HG03108 (cell line): ENCODE measurements around the gene NPC1.
"Not testable (repeated sequence)": the region's sequence is repeated elsewhere in the genome, so short reads cannot be mapped to it uniquely, and the experiment has no call there.

ENCODE experiments used
- ATAC-seq: cut with Tn5 transposase; IDR thresholded peaks from one replicate; pipeline ENCODE4 v1.9.1; 2021; ENCODE audit warnings: moderate library complexity; ENCODE audit not compliant: unreplicated experiment

NPC1 gene

GRCh38 chr18:23586249-23587196, at the start of gene NPC1:
NPC1 (minus strand) TSS chr18:23586506; CDS start chr18:23586343, 163 bp downstream.
- peak; percentile 92 for ATAC-seq

DNA sequence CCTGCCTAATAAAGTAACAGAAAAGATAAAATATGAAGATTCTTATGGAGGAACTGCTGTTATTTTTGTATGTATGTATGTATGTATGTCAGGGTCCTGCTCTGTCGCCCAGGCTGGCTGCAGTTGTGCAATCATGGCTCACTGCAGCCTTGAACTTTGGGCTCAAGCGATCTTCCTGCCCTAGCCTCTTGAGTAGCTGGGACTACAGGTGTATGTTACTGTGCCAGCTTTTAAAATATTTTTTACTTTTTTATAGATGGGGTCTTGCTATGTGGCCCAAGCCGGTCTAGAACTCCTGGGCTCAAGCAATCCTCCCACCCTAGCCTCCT, 49.7 kb upstream of the NPC1 start:
- no peak for ATAC-seq

- no peak for ATAC-seq
These were observed 49.2 kb upstream of the NPC1 start for GRCh38 chr18:23635283-23636070.

DNA sequence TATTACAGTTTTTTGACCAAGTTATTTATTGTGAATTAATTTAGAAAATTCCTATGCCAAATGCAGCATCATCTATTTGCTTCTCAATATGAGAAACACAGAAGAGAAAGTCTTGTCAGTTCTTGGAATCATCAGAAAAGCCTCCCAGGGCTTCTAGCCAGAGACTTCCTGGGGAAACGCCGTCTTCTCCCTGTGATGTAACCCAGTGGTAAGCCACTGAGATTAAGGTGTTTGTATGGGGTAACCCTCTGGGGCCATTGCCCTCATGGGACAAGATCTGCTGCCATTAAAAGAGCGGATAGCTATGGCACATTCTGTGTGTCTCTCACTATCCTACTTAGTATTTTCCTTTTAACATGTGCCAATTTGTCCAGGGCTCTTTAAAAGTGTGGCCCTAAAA, 48.4 kb upstream of the NPC1 start:
- ATAC-seq, result no peak

DNA sequence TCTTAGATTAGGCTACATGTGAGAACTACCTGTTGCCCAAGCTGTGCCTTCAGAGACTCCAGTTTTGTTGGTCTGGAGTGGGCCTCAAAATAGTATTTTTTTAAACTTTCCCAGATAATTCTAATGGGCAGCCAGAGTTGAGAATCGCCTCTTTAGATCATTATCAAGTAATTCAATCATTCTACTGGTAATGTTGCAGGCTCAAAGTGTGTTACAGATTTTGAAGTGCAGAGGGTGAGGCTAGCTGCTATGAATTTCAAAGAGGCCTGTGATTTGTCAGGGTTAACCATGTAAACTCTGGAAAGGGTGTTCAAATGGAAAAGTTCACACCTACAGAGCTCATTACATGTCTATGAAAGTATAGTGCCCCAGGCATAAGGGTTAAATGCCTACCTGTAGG, 46.3 kb upstream of the NPC1 start:
- no peak for ATAC-seq

- ATAC-seq, result no peak
These were observed 45.4 kb upstream of the NPC1 start for GRCh38 chr18:23631746-23632145.

DNA sequence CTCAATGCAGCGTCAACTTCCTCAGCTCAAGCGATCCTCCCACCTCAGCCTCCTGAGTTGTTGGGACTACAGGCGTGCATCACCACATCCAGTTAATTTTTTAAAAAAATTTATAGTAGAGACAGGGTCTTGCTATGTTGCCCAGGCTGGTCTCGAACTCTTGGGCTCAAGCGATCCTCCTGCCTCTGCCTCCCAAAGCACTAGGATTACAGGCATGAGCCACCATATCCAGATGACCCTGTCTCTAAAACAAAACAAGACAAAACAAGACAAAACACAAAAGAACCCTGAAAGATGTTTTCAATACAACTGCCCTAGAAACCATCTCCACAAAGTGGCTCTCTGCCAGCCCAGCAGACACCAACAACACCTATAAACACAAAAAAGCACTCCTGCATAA, 45.0 kb upstream of the NPC1 start:
- no peak for ATAC-seq

- ATAC-seq, result peak; percentile 96
These were observed 43.2 kb upstream of the NPC1 start for GRCh38 chr18:23629444-23629946.

GRCh38 chr18:23627970-23628369, 41.7 kb upstream of the NPC1 start:
- ATAC-seq, result no peak

GRCh38 chr18:23627321-23627720, 41.0 kb upstream of the NPC1 start:
- ATAC-seq, result no peak

- ATAC-seq, result no peak
These were observed 40.4 kb upstream of the NPC1 start for GRCh38 chr18:23626451-23627279.

DNA sequence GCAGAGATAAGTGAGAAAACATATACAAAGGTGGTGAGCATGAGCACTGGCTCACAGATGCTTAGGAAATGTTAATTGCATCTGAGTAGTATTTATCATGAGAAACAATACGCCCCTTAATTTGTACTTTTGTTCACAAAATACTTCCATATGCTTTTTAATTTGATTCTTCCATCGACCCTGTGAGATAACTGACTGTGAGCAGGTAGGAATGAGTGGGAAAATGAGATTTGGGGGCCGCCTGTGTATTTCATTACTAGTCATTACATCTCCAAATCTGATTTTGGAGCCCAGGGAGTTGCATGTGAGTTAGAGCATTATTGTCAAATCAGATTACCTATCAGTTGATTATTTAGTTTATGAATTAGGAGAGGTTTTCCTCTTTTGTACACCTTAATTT, 36.7 kb upstream of the NPC1 start:
- ATAC-seq, result no peak

GRCh38 chr18:23619388-23619881, 33.1 kb upstream of the NPC1 start:
- ATAC-seq, result peak; percentile 1

DNA sequence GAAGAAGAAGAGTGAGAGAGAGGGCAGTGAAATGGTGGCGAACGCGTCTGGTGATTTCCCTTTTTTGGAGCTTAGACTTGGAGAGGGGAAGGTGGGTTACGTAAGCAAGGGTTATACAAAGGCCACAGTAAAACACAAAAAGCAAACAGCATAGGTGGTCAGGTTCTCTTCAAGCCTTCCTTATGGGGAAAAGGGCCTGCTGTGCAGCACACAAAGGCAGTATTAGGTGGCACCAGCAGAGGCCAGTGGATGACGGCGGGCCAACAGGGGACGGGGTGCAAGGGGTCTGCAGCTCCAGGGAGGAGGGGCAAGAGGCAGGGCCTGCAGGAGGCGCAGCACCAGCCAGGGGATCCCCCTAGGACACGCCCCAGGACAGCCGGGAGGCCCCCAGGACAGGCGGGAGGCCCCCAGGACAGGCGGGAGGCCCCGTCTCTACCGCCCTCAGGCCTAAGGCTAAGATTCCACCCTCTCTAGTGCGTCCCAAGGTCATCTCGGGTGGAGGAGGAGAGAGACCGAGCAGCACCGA, 32.6 kb upstream of the NPC1 start:
- peak; percentile 40 for ATAC-seq

- peak; percentile 55 for ATAC-seq
These were observed 31.2 kb upstream of the NPC1 start for GRCh38 chr18:23617412-23618014.

DNA sequence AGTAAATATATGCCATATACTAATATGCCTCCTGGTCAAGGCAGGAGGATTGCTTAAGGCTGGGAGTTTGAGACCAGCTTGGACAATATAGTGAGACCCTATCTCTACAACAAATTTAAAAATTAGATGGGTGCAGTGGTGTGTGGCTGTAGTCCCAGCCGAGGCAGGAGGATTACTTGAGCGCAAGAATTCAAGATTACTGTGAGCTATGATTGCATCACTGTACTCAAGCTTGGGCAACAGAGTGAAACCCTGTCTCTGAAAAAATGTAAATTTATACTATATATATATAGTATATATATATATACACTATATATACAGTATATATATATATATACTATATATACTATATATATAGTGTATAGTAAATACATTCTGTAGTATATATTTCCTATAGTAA, 30.0 kb upstream of the NPC1 start:
- no peak for ATAC-seq

GRCh38 chr18:23614891-23615290, 28.6 kb upstream of the NPC1 start:
- no peak for ATAC-seq

GRCh38 chr18:23614413-23614812, 28.1 kb upstream of the NPC1 start:
- ATAC-seq, result no peak

- ATAC-seq, result not testable (repeated sequence)
These were observed 26.8 kb upstream of the NPC1 start for GRCh38 chr18:23613091-23613475.

DNA sequence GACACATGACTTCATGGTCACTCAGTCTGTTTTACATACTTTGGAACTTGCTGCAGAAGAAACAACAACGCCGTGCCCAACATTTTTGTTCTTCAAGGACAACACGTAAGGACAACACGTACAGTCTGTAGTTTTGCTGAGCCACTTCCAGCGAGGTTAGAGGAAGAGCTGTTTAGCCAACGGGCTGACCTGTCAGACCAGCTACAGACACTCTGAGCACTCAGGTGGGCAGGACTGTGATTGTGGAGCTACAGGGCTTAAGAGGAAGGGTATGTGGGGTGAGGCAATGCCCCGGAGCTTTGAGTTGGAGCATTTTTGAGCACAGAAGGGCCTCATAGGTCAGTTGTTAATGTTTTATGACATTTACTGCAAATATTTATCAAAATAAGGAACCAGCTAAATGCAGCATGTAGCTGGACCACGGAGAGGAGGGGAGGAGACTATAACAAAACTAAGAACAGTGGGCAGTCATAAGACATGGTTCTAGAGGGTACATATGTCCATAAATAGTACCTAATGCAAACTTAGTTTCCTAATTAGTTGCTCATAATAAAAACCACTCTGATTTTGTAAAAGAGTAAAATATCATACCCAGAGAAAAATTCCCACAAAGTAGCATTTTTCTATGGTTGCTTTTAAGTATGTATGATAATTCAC, 26.3 kb upstream of the NPC1 start:
- ATAC-seq, result no peak
